DND-41 (cell line): ENCODE measurements around the gene CRTC3.

Experiments used
- ATAC-seq: fragments of 200-7000 bp; cut with Tn5 transposase; 3 replicates; pipeline ENCODE4 v1.9.1; 2021; ENCODE audit warnings: low read depth; ENCODE audit not compliant: insufficient read depth
- DNase-seq: peaks from one replicate; pipeline ENCODE4 v3.0.0-alpha.2; 2020
- H2AFZ ChIP-seq: 2 replicates; pipeline ENCODE4 v1.6.0; 2012; ENCODE audit warnings: low read depth, low read length
- H3K27ac ChIP-seq: 2 replicates; pipeline ENCODE4 v1.5.1; 2012; ENCODE audit warnings: low read length, inconsistent platforms
- H3K27me3 ChIP-seq: fragments of 200-600 bp; sonication (generic); 2 replicates; pipeline ENCODE4 v1.6.0; 2012; ENCODE audit warnings: low read length, mild to moderate bottlenecking, inconsistent platforms; ENCODE audit not compliant: insufficient read depth, poor library complexity
- H3K36me3 ChIP-seq: 2 replicates; pipeline ENCODE4 v1.5.1; 2012; ENCODE audit warnings: low read length, inconsistent platforms; ENCODE audit not compliant: insufficient read depth
- H3K4me1 ChIP-seq: 2 replicates; pipeline ENCODE4 v1.5.1; 2012; ENCODE audit warnings: mild to moderate bottlenecking, low read length; ENCODE audit not compliant: insufficient read depth
- H3K4me2 ChIP-seq: 2 replicates; pipeline ENCODE4 v1.6.0; 2012; ENCODE audit warnings: mild to moderate bottlenecking, moderate library complexity, low read length, inconsistent platforms; ENCODE audit not compliant: insufficient read depth
- H3K4me3 ChIP-seq, 2 experiments: fragments of 200-600 bp in 1 of 2; shearing (Covaris generic) in 1 of 2; 2 replicates each; pipeline ENCODE4 v1.5.1; 2012 to 2016; ENCODE audit warnings: inconsistent platforms in 2 of 2, low read length in 2 of 2, mild to moderate bottlenecking in 2 of 2, low read depth in 1 of 2, moderate library complexity in 1 of 2
- H3K79me2 ChIP-seq: 2 replicates; pipeline ENCODE4 v1.6.0; 2012; ENCODE audit warnings: low read length, inconsistent platforms; ENCODE audit not compliant: insufficient read depth
- H3K9ac ChIP-seq: 2 replicates; pipeline ENCODE4 v1.6.0; 2012; ENCODE audit warnings: low read depth, mild to moderate bottlenecking, inconsistent platforms, low read length, moderate library complexity
- H3K9me3 ChIP-seq: 2 replicates; pipeline ENCODE4 v1.5.1; 2012; ENCODE audit warnings: low read length, moderate library complexity, mild to moderate bottlenecking, inconsistent platforms; ENCODE audit not compliant: insufficient read depth, severe bottlenecking
- H4K20me1 ChIP-seq: 2 replicates; pipeline ENCODE4 v1.6.0; 2012; ENCODE audit warnings: low read length; ENCODE audit not compliant: insufficient read depth
- CTCF ChIP-seq: IDR thresholded peaks from 2 replicates; pipeline ENCODE4 v1.5.1; 2012; ENCODE audit warnings: borderline replicate concordance, low read length, moderate library complexity, mild to moderate bottlenecking; ENCODE audit not compliant: poor library complexity, severe bottlenecking; ENCODE audit errors: extremely low read depth
- EZH2 ChIP-seq: IDR thresholded peaks from 3 replicates; pipeline ENCODE4 v1.6.1; 2012; ENCODE audit warnings: borderline replicate concordance, low read depth, mild to moderate bottlenecking, moderate library complexity, low read length, inconsistent platforms; ENCODE audit not compliant: severe bottlenecking

CRTC3 gene

GRCh38 chr15:90596943-90597342 is 67.2 kb downstream of the CRTC3 start:
- TF ChIP-seq EZH2 (no peak), CTCF (no peak)
- no peaks in the 10 kb centered on the region for H4K20me1 ChIP-seq
- H3K4me3 ChIP-seq: no peak overlapping the region
- no peaks in the 10 kb centered on the region for H3K79me2 ChIP-seq
- DNase-seq (no peak), ATAC-seq (no peak)
- peaks cover 17% of the 10 kb centered on the region for H3K36me3 ChIP-seq
- H3K27ac ChIP-seq: peak overlapping the region; percentile 63
- no peak overlapping the region for H3K4me2 ChIP-seq
- no peak overlapping the region for H2AFZ ChIP-seq
- no peak overlapping the region for H3K9ac ChIP-seq
- peaks cover 36% of the 10 kb centered on the region for H3K4me1 ChIP-seq
- no peaks in the 10 kb centered on the region for H3K27me3 ChIP-seq
- no peaks in the 10 kb centered on the region for H3K9me3 ChIP-seq

- ATAC-seq: peak; percentile 44; the same call in 1 of the 3 replicates
- no peaks in the 10 kb centered on the region for H4K20me1 ChIP-seq
- TF ChIP-seq CTCF (no peak), EZH2 (no peak)
- peaks cover 17% of the 10 kb centered on the region for H3K36me3 ChIP-seq
- peaks cover 36% of the 10 kb centered on the region for H3K4me1 ChIP-seq
- no peak overlapping the region for H3K4me2 ChIP-seq
- no peaks in the 10 kb centered on the region for H3K79me2 ChIP-seq
- peak overlapping the region; percentile 63 for H3K27ac ChIP-seq
- no peak overlapping the region for H3K9ac ChIP-seq
- no peak for DNase-seq
- H3K27me3 ChIP-seq: no peaks in the 10 kb centered on the region
- no peak overlapping the region for H3K4me3 ChIP-seq
- H2AFZ ChIP-seq: no peak overlapping the region
- H3K9me3 ChIP-seq: no peaks in the 10 kb centered on the region
Observed at GRCh38 chr15:90597577-90597976, 67.9 kb downstream of the CRTC3 start.

- ATAC-seq (no peak), DNase-seq (no peak)
- peak overlapping the region; percentile 63; the same call in 1 of the 2 replicates for H3K27ac ChIP-seq
- H3K4me2 ChIP-seq: no peak overlapping the region
- no peaks in the 10 kb centered on the region for H3K9me3 ChIP-seq
- no peaks in the 10 kb centered on the region for H4K20me1 ChIP-seq
- no peak for TF ChIP-seq EZH2
- no peak for TF ChIP-seq CTCF
- no peaks in the 10 kb centered on the region for H3K27me3 ChIP-seq
- H3K9ac ChIP-seq: no peak overlapping the region
- no peak overlapping the region for H2AFZ ChIP-seq
- H3K36me3 ChIP-seq: peaks cover 17% of the 10 kb centered on the region
- peaks cover 35% of the 10 kb centered on the region for H3K4me1 ChIP-seq
- H3K4me3 ChIP-seq: no peak overlapping the region
- no peaks in the 10 kb centered on the region for H3K79me2 ChIP-seq
Observed at GRCh38 chr15:90598031-90598577, 68.4 kb downstream of the CRTC3 start.
